Measurements from ENCODE around the gene C20orf144.

Gene C20orf144

GRCh38 chr20:33664085-33664761 lies 2.1 kb downstream of the C20orf144 start:
- Histone ChIP-seq H3K4ac (ENCODE audit: low read depth, low read length) (peak overlapping the region; percentile 18), H3K79me1 (ENCODE audit: low read length) (no peaks in the 10 kb centered on the region), H3K9ac (ENCODE audit: low read length) (peak overlapping the region; percentile 94), H2BK5ac (ENCODE audit: low read length) (peak overlapping the region; percentile 54), H2BK120ac (ENCODE audit: low read depth, low read length) (no peak overlapping the region), H3K79me2 (ENCODE audit: control insufficient read depth, insufficient read depth, low read length) (no peaks in the 10 kb centered on the region), H2BK15ac (replicated peaks; ENCODE audit: low read depth) (no peak overlapping the region), H2AK5ac (ENCODE audit: low read length) (peak overlapping the region; percentile 17), H4K5ac (ENCODE audit: low read length) (peak overlapping the region; percentile 10), H3K27me3 (ENCODE audit: insufficient read depth, low read length, poor library complexity) (no peaks in the 10 kb centered on the region), H3K23ac (ENCODE audit: low read length) (peak overlapping the region; percentile 98), H3K4me1 (ENCODE audit: control insufficient read depth, low read depth, low read length) (peaks cover 8% of the 10 kb centered on the region), H3K56ac (ENCODE audit: low read length) (peak overlapping the region; percentile 98), H3K27ac (ENCODE audit: low read depth, low read length) (peak overlapping the region; percentile 71), H3K36me3 (ENCODE audit: control insufficient read depth, insufficient read depth, low read length) (peaks cover 3% of the 10 kb centered on the region), H3K18ac (ENCODE audit: low read length) (peak overlapping the region; percentile 41), H3K4me3 (ENCODE audit: low read length) (peak overlapping the region; percentile 10), H4K8ac (ENCODE audit: low read depth, low read length) (no peak overlapping the region), H3K4me2 (ENCODE audit: low read length) (peak overlapping the region; percentile 45)
- no CpG with 5 or more reads among the region's 9 CpGs for WGBS (ENCODE audit: extremely low coverage, insufficient coverage, low lambda C conversion rate)
- DNase-seq, result peak; percentile 37

GRCh38 chr20:33664762-33665144 lies 2.6 kb downstream of the C20orf144 start:
- no peak overlapping the region for H3K18ac ChIP-seq (ENCODE audit: low read length)
- H3K36me3 ChIP-seq (ENCODE audit: control insufficient read depth, insufficient read depth, low read length), result peaks cover 3% of the 10 kb centered on the region
- peak overlapping the region; percentile 11 for H2AK5ac ChIP-seq (ENCODE audit: low read length)
- H3K79me1 ChIP-seq (ENCODE audit: low read length), result no peaks in the 10 kb centered on the region
- H3K4me3 ChIP-seq (ENCODE audit: low read length), result no peak overlapping the region
- no peak overlapping the region for H3K4me2 ChIP-seq (ENCODE audit: low read length)
- no peak overlapping the region for H3K9ac ChIP-seq (ENCODE audit: low read length)
- no peaks in the 10 kb centered on the region for H3K79me2 ChIP-seq (ENCODE audit: control insufficient read depth, insufficient read depth, low read length)
- peaks cover 8% of the 10 kb centered on the region for H3K4me1 ChIP-seq (ENCODE audit: control insufficient read depth, low read depth, low read length)
- H3K4ac ChIP-seq (ENCODE audit: low read depth, low read length), result no peak overlapping the region
- H3K27ac ChIP-seq (ENCODE audit: low read depth, low read length), result no peak overlapping the region
- no CpG with 5 or more reads among the region's 2 CpGs for WGBS (ENCODE audit: extremely low coverage, insufficient coverage, low lambda C conversion rate)
- no peak overlapping the region for H4K5ac ChIP-seq (ENCODE audit: low read length)
- H2BK15ac ChIP-seq (replicated peaks; ENCODE audit: low read depth), result no peak overlapping the region
- H2BK5ac ChIP-seq (ENCODE audit: low read length), result no peak overlapping the region
- H3K56ac ChIP-seq (ENCODE audit: low read length), result no peak overlapping the region
- no peak for DNase-seq
- H2BK120ac ChIP-seq (ENCODE audit: low read depth, low read length), result no peak overlapping the region
- no peak overlapping the region for H3K23ac ChIP-seq (ENCODE audit: low read length)
- no peaks in the 10 kb centered on the region for H3K27me3 ChIP-seq (ENCODE audit: insufficient read depth, low read length, poor library complexity)
- H4K8ac ChIP-seq (ENCODE audit: low read depth, low read length), result no peak overlapping the region

- Histone ChIP-seq H3K4ac (ENCODE audit: low read depth, low read length) (no peak within 1 kb of the TSS), H3K4me1 (ENCODE audit: control insufficient read depth, low read depth, low read length) (peaks cover 8% of the 10 kb centered on the region), H2AK5ac (ENCODE audit: low read length) (no peak within 1 kb of the TSS), H3K9ac (ENCODE audit: low read length) (peak within 1 kb of the TSS; percentile 66), H3K79me1 (ENCODE audit: low read length) (no peaks in the 10 kb centered on the region), H3K18ac (ENCODE audit: low read length) (no peak within 1 kb of the TSS), H3K27ac (ENCODE audit: low read depth, low read length) (no peak within 1 kb of the TSS), H4K8ac (ENCODE audit: low read depth, low read length) (no peak within 1 kb of the TSS), H3K36me3 (ENCODE audit: control insufficient read depth, insufficient read depth, low read length) (peaks cover 5% of the 10 kb centered on the region), H3K4me3 (ENCODE audit: low read length) (no peak within 1 kb of the TSS), H3K23ac (ENCODE audit: low read length) (no peak within 1 kb of the TSS), H4K5ac (ENCODE audit: low read length) (no peak within 1 kb of the TSS), H3K56ac (ENCODE audit: low read length) (peak within 1 kb of the TSS; percentile 84), H2BK15ac (replicated peaks; ENCODE audit: low read depth) (no peak within 1 kb of the TSS), H2BK120ac (ENCODE audit: low read depth, low read length) (no peak within 1 kb of the TSS), H3K27me3 (ENCODE audit: insufficient read depth, low read length, poor library complexity) (no peaks in the 10 kb centered on the region), H2BK5ac (ENCODE audit: low read length) (no peak within 1 kb of the TSS), H3K4me2 (ENCODE audit: low read length) (peak within 1 kb of the TSS; percentile 42), H3K79me2 (ENCODE audit: control insufficient read depth, insufficient read depth, low read length) (no peaks in the 10 kb centered on the region)
- peak; percentile 95 for DNase-seq
- WGBS (ENCODE audit: extremely low coverage, insufficient coverage, low lambda C conversion rate), result no CpG with 5 or more reads among the region's 50 CpGs
Measured at GRCh38 chr20:33666293-33667244, 4.4 kb downstream of the C20orf144 start, which contains the start of gene ACTL10. TSS of gene ACTL10 (plus strand) at chr20:33666943. CDS start at chr20:33667498, 555 bp downstream.

GRCh38 chr20:33667245-33667675 lies 5.1 kb downstream of the C20orf144 start:
- peak overlapping the region; percentile 84 for H3K56ac ChIP-seq (ENCODE audit: low read length)
- no peaks in the 10 kb centered on the region for H3K79me1 ChIP-seq (ENCODE audit: low read length)
- H3K27ac ChIP-seq (ENCODE audit: low read depth, low read length), result no peak overlapping the region
- no peak overlapping the region for H2BK15ac ChIP-seq (replicated peaks; ENCODE audit: low read depth)
- H2BK5ac ChIP-seq (ENCODE audit: low read length), result no peak overlapping the region
- peaks cover 8% of the 10 kb centered on the region for H3K4me1 ChIP-seq (ENCODE audit: control insufficient read depth, low read depth, low read length)
- no peak overlapping the region for H2AK5ac ChIP-seq (ENCODE audit: low read length)
- no peak for DNase-seq
- WGBS (ENCODE audit: extremely low coverage, insufficient coverage, low lambda C conversion rate), result no CpG with 5 or more reads among the region's 55 CpGs
- no peak overlapping the region for H4K5ac ChIP-seq (ENCODE audit: low read length)
- H2BK120ac ChIP-seq (ENCODE audit: low read depth, low read length), result no peak overlapping the region
- H3K36me3 ChIP-seq (ENCODE audit: control insufficient read depth, insufficient read depth, low read length), result peaks cover 5% of the 10 kb centered on the region
- no peak overlapping the region for H3K18ac ChIP-seq (ENCODE audit: low read length)
- no peak overlapping the region for H4K8ac ChIP-seq (ENCODE audit: low read depth, low read length)
- H3K4me3 ChIP-seq (ENCODE audit: low read length), result no peak overlapping the region
- H3K27me3 ChIP-seq (ENCODE audit: insufficient read depth, low read length, poor library complexity), result no peaks in the 10 kb centered on the region
- no peak overlapping the region for H3K23ac ChIP-seq (ENCODE audit: low read length)
- no peaks in the 10 kb centered on the region for H3K79me2 ChIP-seq (ENCODE audit: control insufficient read depth, insufficient read depth, low read length)
- H3K4me2 ChIP-seq (ENCODE audit: low read length), result peak overlapping the region; percentile 42
- no peak overlapping the region for H3K4ac ChIP-seq (ENCODE audit: low read depth, low read length)
- H3K9ac ChIP-seq (ENCODE audit: low read length), result peak overlapping the region; percentile 66

- H2BK120ac ChIP-seq (ENCODE audit: low read depth, low read length), result no peak overlapping the region
- H3K27me3 ChIP-seq (ENCODE audit: insufficient read depth, low read length, poor library complexity), result no peaks in the 10 kb centered on the region
- no peak overlapping the region for H4K5ac ChIP-seq (ENCODE audit: low read length)
- H3K36me3 ChIP-seq (ENCODE audit: control insufficient read depth, insufficient read depth, low read length), result peaks cover 5% of the 10 kb centered on the region
- no peak overlapping the region for H3K18ac ChIP-seq (ENCODE audit: low read length)
- no peak overlapping the region for H3K4me3 ChIP-seq (ENCODE audit: low read length)
- H2BK5ac ChIP-seq (ENCODE audit: low read length), result no peak overlapping the region
- no peak overlapping the region for H2BK15ac ChIP-seq (replicated peaks; ENCODE audit: low read depth)
- no CpG with 5 or more reads among the region's 47 CpGs for WGBS (ENCODE audit: extremely low coverage, insufficient coverage, low lambda C conversion rate)
- peaks cover 9% of the 10 kb centered on the region for H3K4me1 ChIP-seq (ENCODE audit: control insufficient read depth, low read depth, low read length)
- peak overlapping the region; percentile 84 for H3K56ac ChIP-seq (ENCODE audit: low read length)
- DNase-seq, result peak; percentile 75
- H3K79me2 ChIP-seq (ENCODE audit: control insufficient read depth, insufficient read depth, low read length), result no peaks in the 10 kb centered on the region
- H3K4me2 ChIP-seq (ENCODE audit: low read length), result peak overlapping the region; percentile 42
- peak overlapping the region; percentile 66 for H3K9ac ChIP-seq (ENCODE audit: low read length)
- peaks cover 2% of the 10 kb centered on the region for H3K79me1 ChIP-seq (ENCODE audit: low read length)
- no peak overlapping the region for H3K4ac ChIP-seq (ENCODE audit: low read depth, low read length)
- no peak overlapping the region for H2AK5ac ChIP-seq (ENCODE audit: low read length)
- H4K8ac ChIP-seq (ENCODE audit: low read depth, low read length), result no peak overlapping the region
- H3K23ac ChIP-seq (ENCODE audit: low read length), result no peak overlapping the region
- H3K27ac ChIP-seq (ENCODE audit: low read depth, low read length), result no peak overlapping the region
Measured at GRCh38 chr20:33667676-33668465, 5.7 kb downstream of the C20orf144 start.

Data from mesendoderm (in vitro differentiated cells).